ENCODE measurements around the gene ENKD1.

GRCh38 chr16:67657751-67658518, 8.6 kb downstream of the ENKD1 start:
- TF ChIP-seq CTCF (IDR thresholded peaks at IDR 0.05), result no peak
- no peak for TF ChIP-seq POLR2A (IDR thresholded peaks at IDR 0.05)
- no peak for TF ChIP-seq POLR2AphosphoS5 (IDR thresholded peaks at IDR 0.05)

Measured in transverse colon (tissue), 4 donors.